Common myeloid progenitor, CD34-positive (primary cell): ENCODE results near the gene OXLD1.

Experiments used
- CTCF ChIA-PET: fragments of 350-600 bp; sonication (Branson Sonifier 250); formaldehyde crosslinking; loops from one replicate; lab custom pipeline; 2021; ENCODE audit warnings: antibody characterized with exemption; lab: Charles Lee
- POLR2A ChIA-PET: fragments of 350-600 bp; sonication (Branson Sonifier 250); formaldehyde crosslinking; loops from one replicate; lab custom pipeline; 2021; ENCODE audit warnings: antibody characterized with exemption; lab: Charles Lee
- DNase-seq, 3 donors: peaks; one replicate each; pipeline versions ENCODE4 v3.0.0 to v3.0.0-alpha.2; 2013
- H3K27ac ChIP-seq, 2 experiments: 1 replicate in 1 of 2; 2 replicates in 1 of 2; pipeline ENCODE4 v1.7.0; 2013; ENCODE audit warnings: inconsistent platforms in 2 of 2, low read length in 2 of 2, mild to moderate bottlenecking in 2 of 2, low read depth in 1 of 2, moderate library complexity in 1 of 2; ENCODE audit not compliant: severe bottlenecking in 2 of 2, insufficient read depth in 1 of 2, poor library complexity in 1 of 2
- H3K27me3 ChIP-seq, 5 experiments: replicated peaks in 2 of 5; 1 replicate in 3 of 5; 2 replicates in 2 of 5; pipeline versions ENCODE4 v1.6.1 to v1.7.0; 2013; ENCODE audit warnings: low read length in 4 of 5, mild to moderate bottlenecking in 2 of 5, moderate library complexity in 2 of 5, inconsistent platforms in 1 of 5; ENCODE audit not compliant: insufficient read depth in 5 of 5, control insufficient read depth in 4 of 5
- H3K36me3 ChIP-seq, 4 experiments: 1 replicate in 2 of 4; 2 replicates in 2 of 4; pipeline versions ENCODE4 v1.6.1 to v1.7.0; 2013; ENCODE audit warnings: low read length in 3 of 4, control low read depth in 1 of 4, mild to moderate bottlenecking in 1 of 4; ENCODE audit not compliant: control insufficient read depth in 4 of 4, insufficient read depth in 4 of 4
- H3K4me1 ChIP-seq, 4 experiments: 1 replicate in 3 of 4; 2 replicates in 1 of 4; pipeline versions ENCODE4 v1.6.1 to v1.7.1; 2013; ENCODE audit warnings: low read length in 3 of 4, mild to moderate bottlenecking in 3 of 4, control low read depth in 1 of 4, inconsistent platforms in 1 of 4, moderate library complexity in 1 of 4; ENCODE audit not compliant: control insufficient read depth in 4 of 4, insufficient read depth in 4 of 4; ENCODE audit errors: control extremely low read depth in 1 of 4
- H3K4me3 ChIP-seq, 7 experiments: 1 replicate in 4 of 7; 2 replicates in 3 of 7; pipeline versions ENCODE4 v1.5.1 to v1.7.0; 2013; ENCODE audit warnings: mild to moderate bottlenecking in 7 of 7, low read length in 6 of 7, moderate library complexity in 6 of 7, inconsistent platforms in 2 of 7, low read depth in 2 of 7, control low read depth in 1 of 7; ENCODE audit not compliant: insufficient read depth in 4 of 7, control insufficient read depth in 1 of 7; ENCODE audit errors: extremely low read depth in 1 of 7
- H3K9me3 ChIP-seq, 5 experiments: 1 replicate in 4 of 5; 2 replicates in 1 of 5; pipeline versions ENCODE4 v1.6.1 to v1.7.1; 2013; ENCODE audit warnings: low read length in 4 of 5, mild to moderate bottlenecking in 2 of 5, inconsistent platforms in 1 of 5, low read depth in 1 of 5, moderate library complexity in 1 of 5; ENCODE audit not compliant: control insufficient read depth in 4 of 5, insufficient read depth in 2 of 5; ENCODE audit errors: control extremely low read depth in 1 of 5
- WGBS: methylation state at CpG from one replicate; pipeline ENCODE4 v1.1.5; 2013; ENCODE audit not compliant: insufficient coverage; 5-methylcytosine and 5-hydroxymethylcytosine counted together

OXLD1 gene

GRCh38 chr17:81636505-81637288 is 29.7 kb downstream of the OXLD1 start, which contains the start of the genes NPLOC4 and TSPAN10:
Gene NPLOC4 (minus strand): TSS chr17:81637112. CDS start chr17:81636930, 182 bp downstream.
Gene TSPAN10 (plus strand): TSS chr17:81637196. CDS start chr17:81642413, 5,217 bp downstream.
- Histone ChIP-seq H3K4me3 (peak within 1 kb of the TSS; percentile 82 to 98 (median 91)), H3K9me3 (no peaks in the 10 kb centered on the region), H3K27ac (peak within 1 kb of the TSS; percentile 90 to 96), H3K27me3 (no peaks in the 10 kb centered on the region), H3K36me3 (peaks cover 0 to 4% (median under 1%) of the 10 kb centered on the region in 4 experiments), H3K4me1 (peaks cover 3 to 17% (median 13%) of the 10 kb centered on the region in 4 experiments)
- ChIA-PET CTCF (interaction anchor here (1.3 to 1.5 kb wide), 2 partner anchors 17 to 22 kb away, joined by 3 read pairs; no protein-coding TSS in a partner anchor), POLR2A (interaction anchor here (1.0 to 1.4 kb wide), 3 partner anchors 16 to 47 kb away, joined by 3 to 4 read pairs (median 3); partner anchors contain the start of genes ARL16, HGS and OXLD1)
- DNase-seq: peak; percentile 77 to 83 (median 82)
- under 1% methylated on average over 59 of the region's 77 CpGs for WGBS

DNA sequence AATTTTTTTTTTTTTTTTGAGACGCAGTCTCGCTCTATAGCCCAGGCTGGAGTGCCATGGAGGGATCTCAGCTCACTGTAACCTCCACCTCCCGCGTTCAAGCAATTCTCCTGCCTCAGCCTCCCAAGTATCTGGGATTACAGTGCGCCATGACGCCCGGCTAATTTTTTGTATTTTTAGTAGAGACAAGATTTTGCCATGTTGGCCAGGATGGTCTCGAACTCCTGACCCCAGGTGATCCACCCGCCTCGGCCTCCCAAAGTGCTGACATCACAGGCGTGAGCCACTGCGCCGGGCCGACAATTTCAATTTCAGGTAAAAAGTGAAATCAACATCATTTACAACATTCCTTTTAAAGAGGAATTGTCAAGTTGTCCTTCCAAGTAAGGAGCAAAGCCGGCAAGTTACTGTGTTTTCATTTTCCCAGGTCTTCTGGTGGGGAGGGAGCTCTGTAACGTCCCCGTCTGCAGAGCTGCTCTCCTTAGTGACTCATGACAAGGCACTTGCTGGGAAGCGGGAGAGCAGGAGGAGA is 30.4 kb downstream of the OXLD1 start:
- no peak for DNase-seq
- H3K27ac ChIP-seq: peak overlapping the region; percentile 90 to 96
- peaks cover 3 to 17% (median 13%) of the 10 kb centered on the region in 4 experiments for H3K4me1 ChIP-seq
- peaks cover 0 to 6% (median 4%) of the 10 kb centered on the region in 4 experiments for H3K36me3 ChIP-seq
- no peaks in the 10 kb centered on the region for H3K27me3 ChIP-seq
- WGBS: 47% methylated on average over 13 of the region's 18 CpGs
- ChIA-PET CTCF (interaction anchor here (1.3 to 1.5 kb wide), 2 partner anchors 17 to 21 kb away, joined by 3 read pairs; no protein-coding TSS in a partner anchor), POLR2A (interaction anchor here (0.6 to 1.4 kb wide), 3 partner anchors 30 to 365 kb away, joined by 3 to 4 read pairs (median 3); partner anchors contain the start of genes ARL16, HGS and OXLD1)
- peak overlapping the region; percentile 82 to 98 (median 91) for H3K4me3 ChIP-seq
- no peaks in the 10 kb centered on the region for H3K9me3 ChIP-seq

DNA sequence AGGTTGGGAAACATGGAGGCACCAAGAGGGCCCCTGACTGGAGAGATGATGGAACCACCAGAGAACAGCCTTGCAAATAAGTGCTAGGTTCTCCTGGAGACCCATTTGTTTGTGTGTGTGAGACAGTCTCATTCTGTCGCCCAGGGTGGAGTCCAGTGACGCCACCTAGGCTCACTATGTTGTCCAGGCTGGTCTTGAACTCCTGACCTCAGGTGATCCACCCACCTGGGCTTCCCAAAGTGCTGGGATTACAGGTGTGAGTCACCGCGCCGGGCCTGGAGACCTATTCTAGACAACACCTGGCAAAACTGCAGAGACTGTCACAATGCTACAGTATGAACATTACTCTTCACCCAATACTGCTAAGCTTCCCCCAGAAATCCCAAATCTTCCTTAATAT is 31.0 kb downstream of the OXLD1 start:
- WGBS: 100% methylated on average over 1 of the region's 5 CpGs
- Histone ChIP-seq H3K4me1 (peaks cover 3 to 17% (median 13%) of the 10 kb centered on the region in 4 experiments), H3K9me3 (no peaks in the 10 kb centered on the region), H3K27ac (peak overlapping the region in 1 of 2 experiments; percentile 96), H3K27me3 (no peaks in the 10 kb centered on the region), H3K4me3 (peak overlapping the region in 3 of 7 experiments; percentile 96 to 98 (median 96)), H3K36me3 (peaks cover 0 to 6% (median 5%) of the 10 kb centered on the region in 4 experiments)
- DNase-seq: no peak
- CTCF ChIA-PET: interaction anchor here (1.3 to 1.5 kb wide), 2 partner anchors 16 to 20 kb away, joined by 3 read pairs; no protein-coding TSS in a partner anchor
- POLR2A ChIA-PET: interaction anchor here (0.6 kb wide), 1 partner anchor 364 kb away, joined by 3 read pairs; no protein-coding TSS in a partner anchor

DNA sequence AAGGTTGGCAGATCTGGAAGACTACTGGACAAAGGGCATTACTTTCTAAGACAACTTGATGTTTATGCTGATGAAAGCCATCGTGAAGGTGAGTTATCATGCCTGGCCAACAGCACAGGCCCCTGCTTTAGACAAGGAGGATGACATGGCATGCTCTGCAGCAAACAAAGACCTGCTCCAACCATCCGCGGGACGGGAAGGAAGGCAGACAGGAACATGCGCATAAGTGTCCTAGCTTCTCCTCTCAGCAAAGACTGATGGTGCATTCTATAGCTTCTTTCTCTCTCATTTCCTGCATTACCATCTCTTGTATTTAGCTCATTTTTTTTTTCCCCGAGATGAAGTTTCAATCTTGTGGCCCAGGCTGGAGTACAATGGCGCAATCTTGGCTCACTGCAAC is 34.9 kb downstream of the OXLD1 start:
- 94% methylated on average over 6 of the region's 7 CpGs for WGBS
- Histone ChIP-seq H3K27ac (no peak overlapping the region), H3K4me1 (peaks cover 3 to 13% (median 11%) of the 10 kb centered on the region in 4 experiments), H3K9me3 (no peaks in the 10 kb centered on the region), H3K36me3 (peaks cover 3 to 35% (median 15%) of the 10 kb centered on the region in 4 experiments), H3K4me3 (no peak overlapping the region), H3K27me3 (no peaks in the 10 kb centered on the region)
- POLR2A ChIA-PET: no interaction called here
- CTCF ChIA-PET: interaction anchor here (0.7 kb wide), 1 partner anchor 30 kb away, joined by 3 read pairs; no protein-coding TSS in a partner anchor
- DNase-seq: no peak

- no peak for DNase-seq
- CTCF ChIA-PET: no interaction called here
- POLR2A ChIA-PET: no interaction called here
Measured at GRCh38 chr17:81630274-81630673, 36.1 kb downstream of the OXLD1 start.

GRCh38 chr17:81621494-81622130 is 44.8 kb downstream of the OXLD1 start:
- 89% methylated on average over 9 of the region's 11 CpGs for WGBS
- ChIA-PET CTCF (no interaction called here), POLR2A (no interaction called here)
- Histone ChIP-seq H3K27ac (no peak overlapping the region), H3K4me1 (no peaks in the 10 kb centered on the region), H3K36me3 (peaks cover 24 to 74% (median 50%) of the 10 kb centered on the region in 4 experiments), H3K27me3 (no peaks in the 10 kb centered on the region), H3K4me3 (no peak overlapping the region), H3K9me3 (peaks cover 0 to 2% (median 0%) of the 10 kb centered on the region in 5 experiments)
- no peak for DNase-seq

More at GRCh38 chr17:81630274-81630673, 36.1 kb downstream of the OXLD1 start:
- Histone ChIP-seq H3K36me3 (peaks cover 9 to 46% (median 21%) of the 10 kb centered on the region in 4 experiments), H3K9me3 (no peaks in the 10 kb centered on the region), H3K4me1 (peaks cover 0 to 3% (median under 1%) of the 10 kb centered on the region in 4 experiments), H3K4me3 (no peak overlapping the region), H3K27ac (no peak overlapping the region), H3K27me3 (no peaks in the 10 kb centered on the region)
- 99% methylated on average over 7 of the region's 8 CpGs for WGBS
